Gastrocnemius medialis (tissue), 4 donors: ENCODE results near the gene ADARB2. TPM values are rescaled to one million over a fixed set of nuclear protein-coding genes. Genes with fewer than 3 reads are reported as not detected.

Experiments used
- ATAC-seq, 2 donors: fragments of 150-250 bp; one replicate each; pipeline ENCODE4 v1.9.1; 2016
- DNase-seq, 2 donors: peaks; one replicate each; pipeline ENCODE4 v3.0.0-alpha.2; 2019
- H3K27ac ChIP-seq, 4 donors: fragments of 200-600 bp; sonication (generic); 1 replicate in 1 of 4; 2 replicates in 3 of 4; pipeline ENCODE4 v1.5.1; 2016 to 2018; ENCODE audit warnings: mild to moderate bottlenecking in 2 of 4, moderate library complexity in 1 of 4
- H3K27me3 ChIP-seq, 3 donors: fragments of 200-600 bp; sonication (generic) in 2 of 3; 1 replicate in 1 of 3; 2 replicates in 2 of 3; pipeline versions ENCODE4 v1.5.1 to v1.6.0; 2016 to 2019; ENCODE audit warnings: mild to moderate bottlenecking in 1 of 3, moderate library complexity in 1 of 3
- H3K36me3 ChIP-seq, 2 donors: fragments of 200-600 bp; sonication (generic) in 1 of 2; one replicate each; pipeline ENCODE4 v1.5.1; 2017 to 2018
- H3K4me1 ChIP-seq, 2 donors: fragments of 200-600 bp; sonication (generic) in 1 of 2; one replicate each; pipeline ENCODE4 v1.5.1; 2016 to 2017; ENCODE audit warnings: mild to moderate bottlenecking in 2 of 2
- H3K4me3 ChIP-seq, 4 donors: fragments of 200-600 bp; sonication (generic) in 3 of 4; 1 replicate in 1 of 4; 2 replicates in 3 of 4; pipeline ENCODE4 v1.5.1; 2016 to 2019; ENCODE audit warnings: mild to moderate bottlenecking in 2 of 4
- H3K9me3 ChIP-seq, 3 donors: fragments of 200-600 bp; sonication (generic) in 2 of 3; 1 replicate in 1 of 3; 2 replicates in 2 of 3; pipeline ENCODE4 v1.5.1; 2016 to 2019
- CTCF ChIP-seq, 5 experiments: fragments of 450-650 bp in 3 of 5; fragments of 200-600 bp in 2 of 5; sonication (generic) in 2 of 5; IDR thresholded peaks in 4 of 5; conservative IDR thresholded peaks in 1 of 5; 1 replicate in 4 of 5; 2 replicates in 1 of 5; pipeline ENCODE4 v1.5.1; 2016 to 2019; ENCODE audit warnings: antibody characterized with exemption in 5 of 5, mild to moderate bottlenecking in 3 of 5, moderate library complexity in 3 of 5
- POLR2A ChIP-seq, 2 donors: fragments of 450-650 bp; IDR thresholded peaks; one replicate each; pipeline ENCODE4 v1.6.1; 2017; ENCODE audit warnings: antibody characterized with exemption in 2 of 2, mild to moderate bottlenecking in 2 of 2, moderate library complexity in 2 of 2
- in situ Hi-C, 4 donors: fragments of 200-750 bp; cut with MboI; loops; one replicate each; pipeline versions ENCODE4 v1.15.0 to v1.8.0; 2017; ENCODE audit warnings: low sequenced_read_pairs in 4 of 4
- intact Hi-C: fragments of 100-400 bp; cut with DNase I; formaldehyde crosslinking; loops from one replicate; pipeline ENCODE4 v1.15.1; 2023; ENCODE audit warnings: low total_unique reads
- total RNA-seq, 4 donors: library from RNA; depleted of rRNA; stranded (reverse); fragments of >200 nt; gene quantifications; one replicate each; pipeline versions ENCODE4 v1.1.0 to v1.2.3, GENCODE V29; 2016

Gene ADARB2
- total RNA-seq, 4 donors from 2014 or later = 0.07 to 0.87 (median 0.10) TPM

GRCh38 chr10:1294748-1295147 lies 442.6 kb downstream of the ADARB2 start:
- Histone ChIP-seq H3K27me3 (no peaks in the 10 kb centered on the region), H3K36me3 (no peaks in the 10 kb centered on the region), H3K4me3 (no peak overlapping the region), H3K4me1 (no peaks in the 10 kb centered on the region), H3K9me3 (no peaks in the 10 kb centered on the region), H3K27ac (no peak overlapping the region)
- ATAC-seq (no peak), DNase-seq (no peak)
- in situ Hi-C loops = no loop called here
- intact Hi-C loops = no loop called here
- TF ChIP-seq POLR2A (IDR thresholded peaks at IDR 0.05) = no peak
- no peak for TF ChIP-seq CTCF (IDR thresholded peaks at IDR 0.05 in 4 of 5, conservative IDR thresholded peaks at IDR 0.05 in 1 of 5)

GRCh38 chr10:1293636-1294435 lies 443.5 kb downstream of the ADARB2 start:
- Histone ChIP-seq H3K27ac (no peak overlapping the region), H3K9me3 (no peaks in the 10 kb centered on the region), H3K4me3 (no peak overlapping the region), H3K4me1 (no peaks in the 10 kb centered on the region), H3K36me3 (no peaks in the 10 kb centered on the region), H3K27me3 (no peaks in the 10 kb centered on the region)
- ATAC-seq (no peak), DNase-seq (no peak)
- TF ChIP-seq CTCF (IDR thresholded peaks at IDR 0.05 in 4 of 5, conservative IDR thresholded peaks at IDR 0.05 in 1 of 5) (no peak), POLR2A (IDR thresholded peaks at IDR 0.05) (no peak)
- intact Hi-C loops (no loop called here), in situ Hi-C loops (no loop called here)

GRCh38 chr10:1293157-1293556 lies 444.2 kb downstream of the ADARB2 start:
- Histone ChIP-seq H3K4me1 (no peaks in the 10 kb centered on the region), H3K4me3 (no peak overlapping the region), H3K36me3 (no peaks in the 10 kb centered on the region), H3K9me3 (no peaks in the 10 kb centered on the region), H3K27ac (no peak overlapping the region), H3K27me3 (no peaks in the 10 kb centered on the region)
- TF ChIP-seq CTCF (IDR thresholded peaks at IDR 0.05 in 4 of 5, conservative IDR thresholded peaks at IDR 0.05 in 1 of 5) (no peak), POLR2A (IDR thresholded peaks at IDR 0.05) (no peak)
- ATAC-seq = no peak
- in situ Hi-C loops (no loop called here), intact Hi-C loops (no loop called here)
- no peak for DNase-seq

- DNase-seq = no peak
- ATAC-seq = no peak
- intact Hi-C loops = no loop called here
- Histone ChIP-seq H3K4me3 (no peak overlapping the region), H3K27me3 (no peaks in the 10 kb centered on the region), H3K9me3 (no peaks in the 10 kb centered on the region), H3K4me1 (no peaks in the 10 kb centered on the region), H3K36me3 (no peaks in the 10 kb centered on the region), H3K27ac (no peak overlapping the region)
- in situ Hi-C loops = no loop called here
- TF ChIP-seq CTCF (IDR thresholded peaks at IDR 0.05 in 4 of 5, conservative IDR thresholded peaks at IDR 0.05 in 1 of 5) (no peak), POLR2A (IDR thresholded peaks at IDR 0.05) (no peak)
Observed at GRCh38 chr10:1292611-1293031, 444.7 kb downstream of the ADARB2 start.
